Activated CD8-positive, alpha-beta T cell treated with anti-CD3 and anti-CD28 coated beads, Interleukin-2, amount 10 ng/mL, durations not matched to agents 7 days and 5 days (primary cell): ENCODE measurements around the gene AFF3. TPM values are rescaled to one million over a fixed set of nuclear protein-coding genes. Genes with fewer than 3 reads are reported as not detected.

Source experiments
- ATAC-seq: fragments of 150-1000 bp; cut with Tn5 transposase; one replicate; pipeline ENCODE4 v1.10.0; 2021; ENCODE audit warnings: moderate library complexity
- CTCF ChIA-PET: fragments of 350-600 bp; sonication (Branson Sonifier 250); formaldehyde crosslinking; loops from one replicate; lab custom pipeline; 2021; ENCODE audit warnings: antibody characterized with exemption; lab: Charles Lee
- POLR2A ChIA-PET: fragments of 350-600 bp; sonication (Branson Sonifier 250); formaldehyde crosslinking; loops from one replicate; lab custom pipeline; 2021; ENCODE audit warnings: antibody characterized with exemption; lab: Charles Lee
- DNase-seq: peaks from one replicate; pipeline ENCODE4 v3.0.0-alpha.2; 2020
- H3K27ac Mint-ChIP-seq: one replicate; pipeline ENCODE4 v1.8.0; 2021; ENCODE audit warnings: mild to moderate bottlenecking, mixed read lengths
- H3K27me3 Mint-ChIP-seq: one replicate; pipeline ENCODE4 v1.8.0; 2021; ENCODE audit warnings: low read depth, mixed read lengths
- H3K36me3 Mint-ChIP-seq: one replicate; pipeline ENCODE4 v1.8.0; 2021; ENCODE audit warnings: low read depth, mixed read lengths
- H3K4me1 Mint-ChIP-seq: one replicate; pipeline ENCODE4 v1.8.0; 2021; ENCODE audit warnings: low read depth, mixed read lengths
- H3K4me3 Mint-ChIP-seq: one replicate; pipeline ENCODE4 v1.8.0; 2021; ENCODE audit warnings: mild to moderate bottlenecking, mixed read lengths
- H3K9me3 Mint-ChIP-seq: one replicate; pipeline ENCODE4 v1.8.0; 2022; ENCODE audit warnings: mixed read lengths; ENCODE audit not compliant: insufficient read depth
- total RNA-seq, 2 experiments: library from RNA; stranded (reverse); gene quantifications; one replicate each; pipeline ENCODE4 v1.2.3, GENCODE V29; 2021

AFF3 gene
- total RNA-seq, 2 experiments from 2014 or later = 7.1 to 7.9 TPM

GRCh38 chr2:99880148-99880963, 262.0 kb downstream of the AFF3 start:
- Mint-ChIP-seq H3K4me1 (no peaks in the 10 kb centered on the region), H3K27me3 (peaks cover 5% of the 10 kb centered on the region), H3K27ac (no peak overlapping the region), H3K9me3 (no peaks in the 10 kb centered on the region), H3K36me3 (no peaks in the 10 kb centered on the region), H3K4me3 (no peak overlapping the region)
- ChIA-PET POLR2A (no interaction called here), CTCF (no interaction called here)
- DNase-seq (no peak), ATAC-seq (no peak)

- H3K27me3 Mint-ChIP-seq = peaks cover 5% of the 10 kb centered on the region
- H3K36me3 Mint-ChIP-seq = no peaks in the 10 kb centered on the region
- no peak overlapping the region for H3K27ac Mint-ChIP-seq
- ATAC-seq (no peak), DNase-seq (no peak)
- H3K4me1 Mint-ChIP-seq = no peaks in the 10 kb centered on the region
- CTCF ChIA-PET = no interaction called here
- no peaks in the 10 kb centered on the region for H3K9me3 Mint-ChIP-seq
- H3K4me3 Mint-ChIP-seq = no peak overlapping the region
- POLR2A ChIA-PET = no interaction called here
Observed at GRCh38 chr2:99879481-99879880, 262.9 kb downstream of the AFF3 start.

GRCh38 chr2:99878581-99879350, 263.6 kb downstream of the AFF3 start:
- CTCF ChIA-PET = no interaction called here
- Mint-ChIP-seq H3K27ac (no peak overlapping the region), H3K27me3 (peaks cover 5% of the 10 kb centered on the region), H3K9me3 (no peaks in the 10 kb centered on the region), H3K4me1 (no peaks in the 10 kb centered on the region), H3K36me3 (no peaks in the 10 kb centered on the region), H3K4me3 (no peak overlapping the region)
- POLR2A ChIA-PET = no interaction called here
- DNase-seq = no peak
- no peak for ATAC-seq

GRCh38 chr2:99877963-99878362, 264.4 kb downstream of the AFF3 start:
- H3K36me3 Mint-ChIP-seq = no peaks in the 10 kb centered on the region
- no peaks in the 10 kb centered on the region for H3K4me1 Mint-ChIP-seq
- peaks cover 5% of the 10 kb centered on the region for H3K27me3 Mint-ChIP-seq
- no peak overlapping the region for H3K27ac Mint-ChIP-seq
- ATAC-seq (no peak), DNase-seq (no peak)
- ChIA-PET POLR2A (no interaction called here), CTCF (no interaction called here)
- no peak overlapping the region for H3K4me3 Mint-ChIP-seq
- no peaks in the 10 kb centered on the region for H3K9me3 Mint-ChIP-seq

- no peak overlapping the region for H3K4me3 Mint-ChIP-seq
- no peak for DNase-seq
- ChIA-PET POLR2A (no interaction called here), CTCF (no interaction called here)
- no peak overlapping the region for H3K27ac Mint-ChIP-seq
- ATAC-seq = no peak
- no peaks in the 10 kb centered on the region for H3K36me3 Mint-ChIP-seq
- peaks cover 3% of the 10 kb centered on the region for H3K27me3 Mint-ChIP-seq
- no peaks in the 10 kb centered on the region for H3K9me3 Mint-ChIP-seq
- H3K4me1 Mint-ChIP-seq = no peaks in the 10 kb centered on the region
Observed at GRCh38 chr2:99876956-99877355, 265.4 kb downstream of the AFF3 start.

GRCh38 chr2:99875627-99876201, 266.7 kb downstream of the AFF3 start:
- CTCF ChIA-PET = no interaction called here
- ATAC-seq = no peak

GRCh38 chr2:99868260-99868659, 274.1 kb downstream of the AFF3 start:
- ATAC-seq (no peak), DNase-seq (no peak)
- Mint-ChIP-seq H3K27me3 (peaks cover 1% of the 10 kb centered on the region), H3K36me3 (no peaks in the 10 kb centered on the region), H3K4me3 (no peak overlapping the region), H3K4me1 (no peaks in the 10 kb centered on the region), H3K9me3 (no peaks in the 10 kb centered on the region), H3K27ac (no peak overlapping the region)
- POLR2A ChIA-PET = no interaction called here
- CTCF ChIA-PET = no interaction called here

More at GRCh38 chr2:99875627-99876201, 266.7 kb downstream of the AFF3 start:
- H3K4me3 Mint-ChIP-seq = no peak overlapping the region
- H3K4me1 Mint-ChIP-seq = no peaks in the 10 kb centered on the region
- H3K9me3 Mint-ChIP-seq = no peaks in the 10 kb centered on the region
- no peak overlapping the region for H3K27ac Mint-ChIP-seq
- POLR2A ChIA-PET = no interaction called here
- H3K27me3 Mint-ChIP-seq = no peaks in the 10 kb centered on the region
- no peak for DNase-seq
- H3K36me3 Mint-ChIP-seq = no peaks in the 10 kb centered on the region

GRCh38 chr2:99867770-99868169, 274.6 kb downstream of the AFF3 start:
- CTCF ChIA-PET = no interaction called here
- ATAC-seq = no peak
- H3K9me3 Mint-ChIP-seq = no peaks in the 10 kb centered on the region
- no peaks in the 10 kb centered on the region for H3K36me3 Mint-ChIP-seq
- no peak overlapping the region for H3K27ac Mint-ChIP-seq
- POLR2A ChIA-PET = no interaction called here
- no peak for DNase-seq
- no peaks in the 10 kb centered on the region for H3K4me1 Mint-ChIP-seq
- H3K27me3 Mint-ChIP-seq = peaks cover 1% of the 10 kb centered on the region
- no peak overlapping the region for H3K4me3 Mint-ChIP-seq

GRCh38 chr2:99865818-99866676, 276.3 kb downstream of the AFF3 start:
- POLR2A ChIA-PET = no interaction called here
- Mint-ChIP-seq H3K9me3 (no peaks in the 10 kb centered on the region), H3K27ac (no peak overlapping the region), H3K4me3 (no peak overlapping the region), H3K36me3 (no peaks in the 10 kb centered on the region), H3K4me1 (peaks cover 17% of the 10 kb centered on the region), H3K27me3 (peaks cover 1% of the 10 kb centered on the region)
- ATAC-seq (no peak), DNase-seq (no peak)
- CTCF ChIA-PET = no interaction called here

- DNase-seq (no peak), ATAC-seq (no peak)
- peaks cover 21% of the 10 kb centered on the region for H3K4me1 Mint-ChIP-seq
- ChIA-PET CTCF (no interaction called here), POLR2A (no interaction called here)
- H3K9me3 Mint-ChIP-seq = no peaks in the 10 kb centered on the region
- H3K36me3 Mint-ChIP-seq = no peaks in the 10 kb centered on the region
- H3K27ac Mint-ChIP-seq = no peak overlapping the region
- no peak overlapping the region for H3K4me3 Mint-ChIP-seq
- H3K27me3 Mint-ChIP-seq = no peaks in the 10 kb centered on the region
Observed at GRCh38 chr2:99864561-99865553, 277.5 kb downstream of the AFF3 start.

GRCh38 chr2:99863903-99864270, 278.5 kb downstream of the AFF3 start:
- H3K4me1 Mint-ChIP-seq = peaks cover 21% of the 10 kb centered on the region
- H3K27me3 Mint-ChIP-seq = no peaks in the 10 kb centered on the region
- ATAC-seq (no peak), DNase-seq (no peak)
- POLR2A ChIA-PET = no interaction called here
- CTCF ChIA-PET = no interaction called here
- H3K36me3 Mint-ChIP-seq = no peaks in the 10 kb centered on the region
- H3K27ac Mint-ChIP-seq = no peak overlapping the region
- H3K4me3 Mint-ChIP-seq = no peak overlapping the region
- H3K9me3 Mint-ChIP-seq = no peaks in the 10 kb centered on the region
